GM19240 (cell line): ENCODE measurements around the gene ARPC3.
A peak's percentile ranks its signal among the peaks of the same experiment; 100 is the strongest.
"Not testable (repeated sequence)": the region's sequence is repeated elsewhere in the genome, so short reads cannot be mapped to it uniquely, and the experiment has no call there.

Experiments used
- DNase-seq: peaks from one replicate; pipeline ENCODE4 v3.0.0; 2011; ENCODE audit warnings: low spot score; ENCODE audit not compliant: insufficient read length

ARPC3 gene

DNA sequence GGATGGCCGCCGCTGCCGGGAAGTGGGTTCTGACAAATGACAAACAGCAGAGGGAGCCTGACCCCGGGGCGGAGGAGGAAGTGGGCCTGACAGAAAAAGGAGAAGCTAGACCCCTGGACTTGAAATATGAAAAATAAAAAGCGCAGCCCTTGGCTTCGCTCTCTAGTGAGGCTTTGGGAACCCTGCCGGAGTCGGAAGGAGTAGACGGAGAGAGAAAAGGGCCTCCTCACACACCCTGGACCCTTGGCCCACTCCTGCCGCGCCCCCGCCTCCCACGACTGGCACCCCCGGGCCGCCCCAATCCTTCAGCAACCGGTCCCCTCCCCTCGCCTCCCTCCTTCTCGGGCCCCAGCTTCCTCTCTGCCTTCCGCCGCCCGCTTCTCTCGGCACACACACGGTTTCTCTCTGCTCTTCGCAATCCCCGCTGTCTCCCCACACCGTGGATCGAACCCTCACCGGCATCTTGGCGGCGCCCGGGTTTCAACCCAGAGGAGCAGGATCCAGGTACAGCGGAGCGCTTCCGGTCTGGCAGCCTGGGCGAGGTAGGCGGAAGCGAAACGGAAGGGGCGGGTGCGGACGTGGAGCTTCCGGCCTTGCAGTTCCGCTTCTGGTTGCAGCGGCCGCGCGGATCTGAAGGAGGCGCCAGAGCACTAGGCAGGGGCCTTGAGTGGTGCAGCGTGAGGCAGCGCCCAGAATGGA, at the start of gene ARPC3:
TSS of gene ARPC3 (minus strand) at position 539 of the 699 bp plus-strand sequence. CDS start at position 462, 77 bp downstream.
- DNase-seq: peak; percentile 70

DNA sequence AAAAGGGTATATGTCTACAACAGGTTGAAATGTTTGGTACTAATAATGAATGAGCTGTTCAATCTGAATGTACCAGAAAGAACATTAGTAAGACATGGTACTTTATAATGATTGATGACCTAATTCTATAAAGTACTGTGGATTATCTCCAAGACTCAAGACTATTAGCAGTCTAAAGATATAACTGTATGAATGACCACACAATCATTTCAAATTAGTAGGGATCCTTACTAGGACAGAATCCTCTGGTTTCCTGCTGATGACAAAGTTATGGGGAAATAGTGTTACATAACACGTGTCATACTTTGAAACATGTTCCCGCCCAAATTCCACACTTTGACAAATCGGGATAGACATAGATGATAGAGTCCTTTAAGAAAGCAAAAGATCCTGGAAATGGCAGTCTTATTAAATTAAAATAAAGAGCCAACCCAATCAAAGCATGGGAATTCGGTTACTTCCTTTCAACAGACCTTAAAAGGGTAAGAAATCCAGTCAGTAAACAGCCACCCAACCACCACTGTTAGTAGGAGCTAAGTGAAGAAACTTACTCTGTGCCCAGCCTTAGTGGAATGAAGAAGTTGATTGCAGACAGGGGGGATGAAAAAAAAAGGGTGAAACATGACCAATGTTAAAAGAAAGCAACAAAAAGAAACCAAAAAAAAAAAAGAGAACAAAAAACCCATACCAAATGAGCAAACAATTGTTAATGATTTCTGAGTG, 49.0 kb upstream of the ARPC3 start:
- DNase-seq: no peak

DNA sequence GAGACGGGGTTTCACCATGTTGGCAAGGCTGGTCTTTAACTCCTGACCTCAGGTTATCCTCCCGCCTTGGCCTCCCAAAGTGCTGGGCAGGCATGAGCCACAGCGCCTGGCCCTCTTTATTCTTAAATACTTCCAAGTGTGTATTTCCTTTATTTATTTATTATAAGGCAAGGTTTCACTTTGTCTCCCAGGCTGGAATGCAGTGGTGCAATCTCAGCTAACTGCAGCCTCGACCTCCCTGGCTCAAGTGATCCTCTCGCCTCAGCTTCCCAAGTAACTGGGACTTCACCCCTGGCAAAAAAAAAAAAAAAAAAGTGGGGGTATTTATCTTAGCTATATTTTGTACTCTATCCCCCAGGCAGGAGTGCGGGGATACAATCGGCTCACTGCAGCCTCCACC, 25.3 kb upstream of the ARPC3 start:
- no peak for DNase-seq

DNA sequence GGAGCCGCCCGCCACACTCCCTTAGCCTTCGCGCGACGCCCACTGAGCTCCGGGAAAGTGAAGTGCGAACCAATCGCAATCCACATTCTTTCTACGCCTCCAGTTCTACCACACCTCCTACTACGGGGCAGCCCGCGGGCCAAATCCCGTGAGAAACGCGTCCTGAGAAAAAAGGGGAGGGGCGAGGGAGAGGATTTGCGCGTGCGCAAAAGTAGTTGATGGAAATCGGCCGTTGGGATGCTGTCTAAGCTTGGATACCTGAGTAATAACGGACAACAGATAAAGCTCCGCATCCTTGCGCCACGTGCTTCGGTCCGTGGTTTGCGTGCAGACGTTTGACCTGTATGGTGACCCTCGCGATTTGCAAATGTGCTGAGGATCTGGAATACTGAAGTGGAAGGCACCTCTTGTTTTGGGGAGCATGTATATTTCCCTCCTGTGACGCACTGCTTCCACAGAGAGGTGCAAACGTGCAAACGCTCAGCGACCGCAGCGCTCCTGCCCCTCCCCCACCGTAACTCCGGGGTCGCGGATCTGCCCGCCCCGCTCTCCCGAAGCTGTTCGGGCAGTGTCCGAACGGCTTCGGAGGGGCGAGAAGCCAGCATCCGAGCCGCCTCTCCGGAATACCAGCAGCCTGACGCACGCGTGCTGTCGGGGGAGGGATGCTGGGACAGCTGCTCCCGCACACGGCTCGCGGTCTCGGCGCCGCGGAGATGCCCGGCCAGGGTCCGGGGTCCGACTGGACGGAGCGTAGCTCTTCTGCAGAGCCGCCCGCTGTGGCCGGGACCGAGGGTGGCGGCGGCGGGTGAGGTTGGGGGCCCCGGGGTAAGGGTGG, 18.3 kb upstream of the ARPC3 start, which contains the start of the genes FAM216A and GPN3:
TSS of gene FAM216A (plus strand) at position 632 of the 835 bp plus-strand sequence. CDS start at position 663, 31 bp downstream.
TSS of gene GPN3 (minus strand) at position 44 of the 835 bp plus-strand sequence. CDS start 54 bp downstream, outside the sequence.
- DNase-seq: peak; percentile 87

DNA sequence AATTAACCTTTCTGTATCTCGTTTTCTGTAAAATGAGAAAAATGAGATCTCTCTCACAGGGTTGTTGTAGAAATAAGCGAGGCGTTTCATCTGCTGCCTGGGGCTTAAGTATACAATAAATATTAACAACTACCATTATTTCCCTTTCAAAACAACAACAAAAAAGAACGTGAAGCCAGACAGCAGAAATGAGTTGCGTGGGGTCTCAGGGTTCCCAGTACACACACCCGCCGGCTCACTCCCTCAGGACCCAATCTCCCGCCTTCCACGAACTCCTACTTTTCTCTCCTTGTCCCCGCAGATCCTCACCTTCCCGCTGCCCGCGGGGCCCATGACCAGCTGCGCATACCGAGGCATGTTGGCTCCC, 17.7 kb upstream of the ARPC3 start:
- no peak for DNase-seq

DNA sequence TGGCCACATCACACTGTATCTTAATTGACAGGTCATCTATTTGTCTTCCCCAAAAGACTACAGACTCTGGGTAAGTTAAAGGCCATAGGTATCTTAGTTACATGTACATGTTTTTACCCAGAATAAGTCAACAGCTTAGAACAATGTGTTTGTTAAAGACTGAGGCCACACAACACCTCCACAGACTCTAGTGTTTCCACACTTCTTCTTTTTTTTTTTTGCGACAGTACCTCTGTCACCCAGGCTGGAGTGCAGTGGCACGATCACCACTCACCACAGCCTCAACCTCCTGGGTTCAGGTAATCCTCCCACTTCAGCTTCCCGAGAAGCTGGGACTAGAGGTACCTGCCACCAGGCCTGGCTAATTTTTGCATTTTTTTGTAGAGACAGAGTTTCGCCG, 16.7 kb upstream of the ARPC3 start:
- DNase-seq: no peak

DNA sequence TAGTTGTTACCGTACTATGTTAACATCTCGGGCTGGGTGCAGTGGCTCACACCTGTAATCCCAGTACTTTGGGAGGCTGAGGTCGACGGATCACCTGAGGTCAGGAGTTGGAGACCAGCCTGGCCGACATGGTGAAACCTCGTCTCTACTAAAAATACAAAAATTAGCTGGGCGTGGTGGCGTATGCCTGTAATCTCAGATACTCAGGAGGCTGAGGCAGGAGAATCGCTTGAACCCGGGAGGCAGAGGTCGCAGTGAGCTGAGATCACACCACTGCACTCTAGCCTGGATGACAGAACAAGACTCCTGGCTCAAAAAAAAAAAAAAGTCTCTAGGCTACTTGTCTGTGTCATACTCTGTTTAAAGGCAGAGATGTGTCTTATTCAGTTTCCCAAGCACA, 15.6 kb upstream of the ARPC3 start:
- not testable (repeated sequence) for DNase-seq

DNA sequence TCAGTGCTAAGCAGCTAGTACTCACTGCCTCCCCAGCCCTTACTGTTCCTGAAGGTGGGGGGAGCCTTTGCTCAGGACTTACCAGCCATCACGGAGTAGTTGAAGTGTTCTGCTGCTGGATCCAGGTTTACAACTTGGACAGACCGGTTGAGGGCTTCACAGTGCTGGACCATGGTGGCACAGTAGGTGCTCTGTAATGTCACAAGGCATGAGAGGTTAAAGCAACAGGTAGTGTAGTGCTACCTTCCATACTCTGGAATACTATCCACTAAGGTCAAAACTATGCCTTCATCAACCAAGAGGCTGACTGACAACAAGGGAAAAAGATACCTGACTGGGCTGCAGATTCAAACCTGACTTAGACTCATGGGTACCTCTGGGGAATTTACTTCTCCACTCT, 14.9 kb upstream of the ARPC3 start:
- DNase-seq: no peak

DNA sequence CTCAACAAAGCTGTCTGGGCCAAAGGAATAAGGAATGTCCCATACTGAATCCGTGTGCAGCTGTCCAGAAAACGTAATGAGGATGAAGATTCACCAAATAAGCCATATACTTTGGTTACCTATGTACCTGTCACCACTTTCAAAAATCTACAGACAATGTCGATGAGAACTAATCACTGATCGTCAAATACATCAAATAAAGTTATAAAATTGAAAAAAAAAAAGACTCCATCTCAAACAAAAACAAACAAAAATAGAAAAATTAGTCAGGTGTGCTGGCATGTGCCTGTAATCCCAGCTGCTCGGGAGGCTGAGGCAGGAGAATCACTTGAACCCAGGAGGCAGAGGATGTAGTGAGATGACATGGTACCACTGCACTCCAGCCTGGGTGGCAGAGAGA, 11.1 kb upstream of the ARPC3 start:
- DNase-seq: not testable (repeated sequence)

DNA sequence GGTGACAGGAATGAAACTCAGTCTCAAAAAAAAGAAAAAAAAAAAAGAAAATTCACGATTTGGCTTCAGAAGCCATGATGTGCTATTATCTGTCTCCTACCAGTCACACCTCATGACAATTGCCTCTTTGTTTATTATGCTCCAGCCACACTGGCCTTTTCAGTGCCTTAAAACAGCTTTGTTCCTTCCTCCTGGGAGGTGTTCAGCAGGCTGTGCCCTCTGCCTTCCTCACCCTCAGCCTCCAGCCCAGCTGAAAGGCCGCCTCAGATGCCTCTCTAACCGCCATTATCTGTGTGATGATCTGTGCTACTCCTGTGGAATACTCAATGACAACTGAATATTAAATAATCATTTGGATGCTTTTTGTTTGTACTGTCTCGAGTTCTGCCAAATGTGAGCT, 8.6 kb upstream of the ARPC3 start:
- DNase-seq: no peak

DNA sequence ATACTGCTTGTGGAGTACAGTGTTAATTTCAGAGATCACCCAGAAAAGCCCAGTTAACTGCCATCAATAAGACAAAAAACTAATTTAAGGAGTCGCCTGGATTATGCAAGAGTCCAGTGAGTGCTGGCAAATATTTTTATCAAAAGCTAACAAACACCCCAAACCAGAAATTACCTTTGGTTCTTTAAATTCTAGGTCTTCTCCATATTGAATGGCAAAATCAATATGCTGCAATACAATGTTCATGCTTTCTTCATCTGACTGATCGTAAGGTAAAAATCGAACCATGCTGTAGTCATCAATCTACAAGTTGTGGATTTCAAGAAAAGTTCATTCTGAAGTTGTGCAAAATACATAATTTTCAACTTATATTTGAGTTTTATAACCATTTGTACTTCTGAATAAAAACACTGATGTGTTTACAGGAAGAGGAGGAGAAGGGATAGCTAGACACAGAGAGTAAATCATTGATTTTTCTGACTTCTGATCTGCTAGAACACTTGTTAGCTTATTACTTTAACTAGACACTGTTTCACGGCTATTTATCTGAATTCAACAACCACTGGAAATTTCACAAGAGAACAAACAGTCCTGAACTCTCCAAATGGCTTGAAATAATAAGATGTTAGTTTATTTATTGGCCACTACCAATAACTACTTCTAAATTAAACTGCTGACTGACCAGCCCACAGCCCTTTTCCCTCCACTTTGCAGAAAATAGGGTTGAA, 3.6 kb upstream of the ARPC3 start:
- DNase-seq: no peak

DNA sequence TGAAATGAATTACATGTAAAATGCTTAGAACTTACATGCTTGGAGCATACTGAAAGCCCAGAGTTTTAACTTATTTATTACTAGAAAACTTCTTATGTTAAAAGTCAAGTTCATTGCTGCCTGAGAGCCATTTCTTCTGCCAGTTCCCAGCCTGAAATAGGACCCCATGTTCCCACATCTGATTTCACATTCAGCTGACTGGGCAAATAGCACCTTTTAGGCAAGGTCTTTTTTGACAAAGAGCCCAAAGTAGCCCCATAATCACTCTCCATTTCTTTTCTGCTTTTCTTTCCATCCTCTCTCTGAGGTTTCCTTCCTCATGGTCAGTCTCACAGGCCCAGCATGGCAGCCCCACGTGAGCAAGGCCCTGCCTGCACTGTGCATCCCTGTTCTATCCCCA, 1.1 kb upstream of the ARPC3 start:
- no peak for DNase-seq

DNA sequence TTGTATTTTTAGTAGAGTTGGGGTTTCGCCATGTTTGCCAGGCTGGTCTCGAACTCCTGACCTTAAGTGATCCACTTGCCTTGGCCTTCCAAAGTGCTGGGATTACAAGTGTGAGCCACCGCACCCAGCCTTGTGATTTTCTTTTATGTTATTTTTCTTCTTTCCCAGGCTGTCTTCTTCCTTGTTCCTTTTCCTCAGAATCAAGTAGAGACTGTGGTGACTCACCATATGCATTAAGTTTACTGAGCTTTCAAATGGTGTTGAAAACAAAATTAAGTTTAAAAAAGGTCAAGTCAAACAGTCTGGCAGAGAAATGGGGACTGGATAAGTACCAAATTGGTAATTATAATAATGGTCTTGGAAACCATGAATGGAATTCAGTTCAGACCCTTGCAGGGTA, 5.7 kb downstream of the ARPC3 start:
- no peak for DNase-seq

DNA sequence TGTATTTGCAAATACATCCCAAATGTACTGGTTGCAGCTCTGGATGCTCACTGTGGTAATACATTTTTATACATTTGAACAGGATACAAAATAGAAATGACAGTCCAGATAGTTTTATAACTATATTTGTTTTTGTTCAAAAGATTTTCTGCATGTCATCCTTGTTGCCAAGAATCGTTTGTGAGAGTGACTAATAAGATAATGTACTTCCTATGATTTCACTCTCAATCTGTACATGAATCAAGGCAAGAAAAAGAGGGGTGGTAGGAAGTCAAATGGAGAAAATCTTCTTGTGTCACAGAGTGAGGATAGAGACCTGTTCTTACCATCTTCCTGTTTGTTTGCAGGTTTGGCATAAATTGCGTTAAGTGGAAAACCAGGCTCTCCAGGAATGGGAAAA, 13.9 kb downstream of the ARPC3 start:
- no peak for DNase-seq

DNA sequence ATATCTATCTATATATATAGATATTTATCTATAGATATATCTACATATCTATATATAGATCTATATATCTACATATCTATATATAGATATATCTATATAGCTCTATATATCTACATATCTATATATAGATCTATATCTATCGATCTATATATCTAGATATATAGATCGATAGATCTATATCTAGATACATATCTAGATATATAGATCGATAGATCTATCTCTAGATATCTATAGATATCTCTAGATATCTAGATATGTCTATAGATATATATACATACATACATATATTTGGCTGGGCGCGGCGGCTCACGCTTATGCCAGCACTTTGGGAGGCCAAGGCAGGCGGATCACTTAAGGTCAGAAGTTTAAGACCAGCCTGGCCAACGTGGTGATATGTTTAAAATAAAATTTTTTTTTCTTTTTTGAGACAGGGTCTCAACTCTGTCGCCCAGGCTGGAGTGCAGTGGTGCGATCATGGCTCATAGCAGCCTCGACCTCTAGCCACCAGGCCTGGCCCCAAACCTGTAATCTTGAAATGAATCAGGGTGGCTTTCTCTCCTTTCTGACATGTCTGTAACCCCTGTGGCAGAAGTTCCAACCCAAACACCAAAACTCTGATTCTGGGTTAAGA, 18.1 kb downstream of the ARPC3 start:
- DNase-seq: no peak

DNA sequence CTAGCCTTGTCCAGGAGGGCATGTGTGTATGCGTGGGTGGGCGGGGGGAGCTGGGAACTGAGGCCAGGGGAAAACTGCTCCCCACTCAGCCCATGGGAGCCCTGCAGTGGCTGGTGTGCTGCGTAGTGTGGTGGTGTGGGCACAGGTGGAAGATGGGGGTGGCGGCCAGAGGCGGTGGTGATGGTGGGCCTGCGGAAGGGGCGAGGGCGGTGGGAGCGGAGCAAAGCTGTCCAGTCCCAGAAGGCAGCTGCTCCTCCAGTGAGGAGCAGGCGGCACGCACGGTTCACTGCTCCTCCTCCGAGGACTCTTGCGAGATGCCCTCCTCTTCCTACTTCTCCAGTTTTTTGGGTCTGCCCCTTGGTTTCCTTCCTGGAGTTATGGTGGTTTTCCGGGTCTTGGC, 20.5 kb downstream of the ARPC3 start:
- not testable (repeated sequence) for DNase-seq

DNA sequence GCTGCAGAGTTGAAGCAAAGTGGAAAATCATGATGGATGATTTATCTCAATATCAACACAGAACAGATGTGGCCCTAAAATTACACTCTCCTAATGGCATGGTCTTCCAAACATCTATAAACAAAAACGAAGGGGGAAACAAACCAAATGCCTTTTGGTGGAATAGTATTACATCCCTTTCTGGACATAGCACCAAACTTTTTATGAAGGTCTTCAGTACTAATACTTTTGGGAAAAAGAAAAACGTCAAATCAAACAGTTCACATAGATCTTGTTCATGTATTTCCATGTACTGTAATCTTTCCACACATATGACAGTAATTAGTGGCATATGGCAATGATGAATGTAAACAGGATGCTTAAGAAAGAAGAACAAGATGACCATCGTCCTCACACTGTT, 23.7 kb downstream of the ARPC3 start:
- DNase-seq: no peak

DNA sequence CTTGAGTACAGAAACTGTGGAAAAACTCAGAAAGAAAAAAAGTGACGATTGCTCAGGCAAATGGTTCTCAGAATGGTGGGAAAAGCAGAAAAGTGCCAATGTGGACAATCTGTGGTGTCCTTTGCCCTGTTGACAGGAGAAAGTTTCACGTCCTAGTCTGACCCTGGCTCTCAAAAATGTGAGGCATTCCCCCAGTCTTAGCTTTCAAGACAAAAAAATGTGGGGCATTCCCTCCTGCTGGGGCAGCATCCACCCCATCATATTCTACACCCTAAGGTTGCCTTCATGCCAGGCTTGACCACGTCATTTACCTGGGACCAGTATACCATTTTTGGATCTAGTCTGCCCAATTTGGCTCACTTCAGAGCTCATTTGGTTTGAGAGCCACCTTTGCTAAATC, 25.9 kb downstream of the ARPC3 start:
- DNase-seq: no peak

DNA sequence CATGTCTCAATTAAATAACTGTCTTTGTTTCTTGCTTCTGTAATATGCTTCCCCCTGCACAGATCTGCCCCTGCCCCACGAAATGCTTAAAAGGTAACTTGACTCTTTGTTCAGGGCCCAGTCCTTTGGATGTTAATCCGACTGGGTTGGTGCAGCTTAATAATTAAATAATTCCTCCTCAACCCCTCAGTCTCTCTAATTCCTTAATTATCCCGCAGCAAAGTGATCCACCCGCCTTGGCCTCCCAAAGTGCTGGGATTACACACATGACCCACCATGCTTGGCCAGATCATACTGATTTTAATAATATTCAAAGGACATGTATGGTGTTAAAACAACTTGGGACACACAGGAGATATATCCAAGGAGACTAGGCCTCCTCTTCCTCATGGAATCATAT, 28.4 kb downstream of the ARPC3 start:
- no peak for DNase-seq

DNA sequence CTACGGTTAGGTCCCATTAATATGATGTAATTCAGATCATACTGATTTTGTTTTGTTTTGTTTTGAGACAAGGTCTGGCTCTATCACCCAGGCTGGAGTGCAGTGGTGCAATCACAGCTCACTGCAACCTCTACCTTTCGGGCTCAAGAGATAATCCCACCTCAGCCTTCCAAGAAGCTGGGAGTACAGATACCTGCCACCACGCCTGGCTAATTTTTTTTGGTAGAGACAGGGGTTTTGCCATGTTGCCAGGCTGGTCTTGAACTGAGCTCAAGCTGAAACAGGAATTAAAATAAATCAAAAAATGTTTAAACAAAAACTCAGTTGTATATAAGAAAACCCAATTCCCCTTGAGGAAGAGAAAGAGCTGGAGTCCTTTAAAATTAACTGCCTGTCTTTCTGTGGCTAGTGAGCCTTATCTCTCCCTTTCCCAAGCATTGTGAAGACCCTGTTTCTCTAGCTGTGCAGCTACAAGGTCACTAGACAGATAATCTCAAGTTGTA, 28.9 kb downstream of the ARPC3 start:
- no peak for DNase-seq

DNA sequence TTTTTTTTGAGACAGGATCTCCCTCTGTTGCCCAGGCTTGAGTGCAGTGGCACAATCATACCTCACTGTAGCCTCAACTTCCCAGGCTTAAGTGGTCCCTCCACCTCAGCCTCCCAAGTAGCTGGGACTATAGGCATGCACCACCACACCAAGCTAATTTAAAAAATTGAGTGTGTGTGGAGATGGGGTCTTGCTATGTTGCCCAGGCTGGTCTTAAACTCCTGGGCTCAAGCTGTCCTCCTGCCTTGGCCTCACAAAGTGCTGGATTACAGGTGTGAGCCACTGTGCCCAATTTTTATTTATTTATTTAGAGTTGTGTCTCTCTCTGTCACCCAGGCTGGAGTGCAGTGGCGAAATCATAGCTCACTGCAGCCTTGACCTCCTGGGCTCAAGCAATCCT, 29.5 kb downstream of the ARPC3 start:
- DNase-seq: not testable (repeated sequence)
